Esophagus squamous epithelium (tissue), 4 donors: ENCODE results near the gene MTR.

Experiments used
- CTCF ChIP-seq, 6 experiments: fragments of 450-650 bp in 4 of 6; fragments of 200-600 bp in 2 of 6; sonication (generic) in 2 of 6; IDR thresholded peaks; one replicate each; pipeline ENCODE4 v1.5.1; 2016 to 2019; ENCODE audit warnings: antibody characterized with exemption in 6 of 6, mild to moderate bottlenecking in 4 of 6, moderate library complexity in 4 of 6
- POLR2A ChIP-seq, 4 donors: fragments of 450-650 bp; IDR thresholded peaks; one replicate each; pipeline ENCODE4 v1.6.1; 2017; ENCODE audit warnings: antibody characterized with exemption in 4 of 4, mild to moderate bottlenecking in 4 of 4, moderate library complexity in 3 of 4

- TF ChIP-seq CTCF (IDR thresholded peaks at IDR 0.05) = no peak
- TF ChIP-seq POLR2A (IDR thresholded peaks at IDR 0.05) = no peak
Observed at GRCh38 chr1:236774926-236775325, 20.2 kb upstream of the MTR start.
